ENCODE measurements around the gene GPX2. TPM values are rescaled to one million over a fixed set of nuclear protein-coding genes. Genes with fewer than 3 reads are reported as not detected.
A peak's percentile ranks its signal among the peaks of the same experiment; 100 is the strongest.

The GPX2 gene
- total RNA-seq, 2 donors from 2014 or later: 2.6 to 3.7 TPM

GRCh38 chr14:64946310-64947045 lies 3.9 kb upstream of the GPX2 start:
- TF ChIP-seq CTCF (conservative IDR thresholded peaks at IDR 0.05): no peak
- Mint-ChIP-seq H3K27me3 (ENCODE audit: insufficient read depth) (no peaks in the 10 kb centered on the region), H3K4me1 (peaks cover 13% of the 10 kb centered on the region), H3K27ac (peak overlapping the region; percentile 9), H3K36me3 (ENCODE audit: low read depth) (peaks cover 57% of the 10 kb centered on the region), H3K9me3 (no peaks in the 10 kb centered on the region), H3K4me3 (no peak overlapping the region)
- WGBS, 2 experiments (ENCODE audit: insufficient coverage in 1 of 2, insufficient read length in 1 of 2): 79 to 89% methylated on average over 5 to 6 of the region's 6 CpGs
- Histone ChIP-seq H3K4me3 (ENCODE audit: low read length) (no peak overlapping the region), H3K27me3 (ENCODE audit: control insufficient read depth, insufficient read depth, low read length, poor library complexity, severe bottlenecking) (no peaks in the 10 kb centered on the region), H3K4me1 (ENCODE audit: control insufficient read depth, insufficient read depth, low read length) (peaks cover 3% of the 10 kb centered on the region), H3K27ac (ENCODE audit: low read depth, low read length) (no peak overlapping the region), H3K9me3 (ENCODE audit: control insufficient read depth, low read length) (no peaks in the 10 kb centered on the region), H3K36me3 (ENCODE audit: control insufficient read depth, insufficient read depth, low read length) (peaks cover 25% of the 10 kb centered on the region), H3K9ac (ENCODE audit: extremely low read depth, low read length, poor library complexity, severe bottlenecking) (no peak overlapping the region)
- peak; percentile 29 for DNase-seq

- DNase-seq: peak; percentile 42
- no peaks in the 10 kb centered on the region for H3K27me3 ChIP-seq (ENCODE audit: control insufficient read depth, insufficient read depth, low read length, poor library complexity, severe bottlenecking)
- Mint-ChIP-seq H3K36me3 (ENCODE audit: low read depth) (peaks cover 54% of the 10 kb centered on the region), H3K27ac (no peak overlapping the region), H3K4me1 (peaks cover 13% of the 10 kb centered on the region), H3K27me3 (ENCODE audit: insufficient read depth) (no peaks in the 10 kb centered on the region), H3K4me3 (no peak overlapping the region), H3K9me3 (no peaks in the 10 kb centered on the region)
- H3K27ac ChIP-seq (ENCODE audit: low read depth, low read length): no peak overlapping the region
- H3K36me3 ChIP-seq (ENCODE audit: control insufficient read depth, insufficient read depth, low read length): peaks cover 17% of the 10 kb centered on the region
- 88 to 92% methylated on average over 2 to 11 of the region's 12 CpGs for WGBS, 2 experiments (ENCODE audit: insufficient coverage in 1 of 2, insufficient read length in 1 of 2)
- no peak overlapping the region for H3K9ac ChIP-seq (ENCODE audit: extremely low read depth, low read length, poor library complexity, severe bottlenecking)
- TF ChIP-seq CTCF (conservative IDR thresholded peaks at IDR 0.05): no peak
- no peak overlapping the region for H3K4me3 ChIP-seq (ENCODE audit: low read length)
- peaks cover 3% of the 10 kb centered on the region for H3K4me1 ChIP-seq (ENCODE audit: control insufficient read depth, insufficient read depth, low read length)
- no peaks in the 10 kb centered on the region for H3K9me3 ChIP-seq (ENCODE audit: control insufficient read depth, low read length)
Observed at GRCh38 chr14:64945431-64946178, 3.1 kb upstream of the GPX2 start.

GRCh38 chr14:64944861-64945260 lies 2.3 kb upstream of the GPX2 start:
- H3K36me3 ChIP-seq (ENCODE audit: control insufficient read depth, insufficient read depth, low read length): peaks cover 10% of the 10 kb centered on the region
- H3K4me1 ChIP-seq (ENCODE audit: control insufficient read depth, insufficient read depth, low read length): peaks cover 3% of the 10 kb centered on the region
- peaks cover 19% of the 10 kb centered on the region for H3K4me1 Mint-ChIP-seq
- no peaks in the 10 kb centered on the region for H3K27me3 ChIP-seq (ENCODE audit: control insufficient read depth, insufficient read depth, low read length, poor library complexity, severe bottlenecking)
- DNase-seq: peak; percentile 29
- no peak overlapping the region for H3K27ac Mint-ChIP-seq
- no peaks in the 10 kb centered on the region for H3K9me3 ChIP-seq (ENCODE audit: control insufficient read depth, low read length)
- H3K9ac ChIP-seq (ENCODE audit: extremely low read depth, low read length, poor library complexity, severe bottlenecking): no peak overlapping the region
- H3K4me3 Mint-ChIP-seq: no peak overlapping the region
- 93 to 95% methylated on average over 3 to 4 of the region's 4 CpGs for WGBS, 2 experiments (ENCODE audit: insufficient coverage in 1 of 2, insufficient read length in 1 of 2)
- peaks cover 50% of the 10 kb centered on the region for H3K36me3 Mint-ChIP-seq (ENCODE audit: low read depth)
- no peak overlapping the region for H3K4me3 ChIP-seq (ENCODE audit: low read length)
- H3K27me3 Mint-ChIP-seq (ENCODE audit: insufficient read depth): peaks cover 2% of the 10 kb centered on the region
- no peaks in the 10 kb centered on the region for H3K9me3 Mint-ChIP-seq
- no peak overlapping the region for H3K27ac ChIP-seq (ENCODE audit: low read depth, low read length)
- TF ChIP-seq CTCF (conservative IDR thresholded peaks at IDR 0.05): no peak

All from endodermal cell (in vitro differentiated cells).